NCI-H187 (cell line): ENCODE data around the gene ARHGAP29.
A peak's percentile ranks its signal among the peaks of the same experiment; 100 is the strongest.

Experiments
- DNase-seq, 2 experiments: peaks; one replicate each; lab custom pipeline; 2025; lab: John Stamatoyannopoulos, UW

ARHGAP29 gene

DNA sequence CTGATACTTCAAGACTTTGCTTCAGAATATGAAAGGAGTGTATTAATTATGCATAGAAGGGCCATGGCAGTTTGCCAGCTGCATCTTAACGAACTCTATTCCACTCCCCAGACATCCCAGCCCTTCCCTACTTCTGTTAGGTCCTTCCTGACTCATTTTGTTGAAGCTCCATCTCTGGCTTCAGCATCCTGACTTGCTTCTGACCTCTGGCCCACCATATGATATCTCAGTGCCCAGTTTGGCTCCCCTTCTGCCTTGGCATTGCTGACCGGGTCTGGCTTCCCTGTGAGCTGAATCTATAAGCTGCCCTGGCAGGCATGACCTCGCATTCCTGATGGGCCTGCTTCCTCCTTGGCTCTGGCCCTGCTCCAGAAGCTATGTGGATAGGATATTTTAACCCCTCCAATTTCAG, 27.6 kb upstream of the ARHGAP29 start:
- no peak for DNase-seq

DNA sequence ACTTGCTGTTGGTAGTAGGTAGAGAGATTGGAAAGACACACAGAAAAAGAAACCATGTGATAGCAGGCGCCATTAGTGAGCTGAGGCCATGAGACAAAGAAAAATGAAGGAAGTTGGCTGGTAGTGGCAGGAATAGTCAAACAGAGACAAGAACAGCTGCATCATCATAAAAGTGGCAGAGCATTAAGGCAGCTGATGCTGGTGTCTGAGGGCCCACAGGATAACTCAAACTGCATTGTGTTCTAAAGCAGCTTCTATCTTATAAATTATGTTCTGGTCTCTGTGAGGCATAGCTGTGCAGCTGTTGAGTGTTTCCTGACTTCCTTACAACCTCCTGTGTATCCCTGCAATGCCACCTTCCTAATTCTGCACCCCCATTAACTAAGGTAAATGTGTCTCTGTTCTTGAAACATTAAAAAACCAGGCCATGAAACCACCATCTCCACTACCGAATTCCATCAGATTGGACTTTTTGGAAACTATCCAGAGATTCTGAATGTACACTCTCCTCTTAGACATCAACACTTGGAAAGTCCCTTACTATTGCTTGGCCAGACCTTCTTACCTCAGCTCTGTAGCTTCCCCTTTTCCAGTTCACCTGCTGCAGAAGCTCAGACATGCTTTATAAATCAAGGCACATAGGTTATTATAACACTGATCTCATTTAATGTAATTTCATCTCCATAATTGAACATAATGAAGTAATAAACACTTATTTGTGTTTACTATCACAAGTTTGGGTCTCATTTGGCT, 23.4 kb upstream of the ARHGAP29 start:
- no peak for DNase-seq

DNA sequence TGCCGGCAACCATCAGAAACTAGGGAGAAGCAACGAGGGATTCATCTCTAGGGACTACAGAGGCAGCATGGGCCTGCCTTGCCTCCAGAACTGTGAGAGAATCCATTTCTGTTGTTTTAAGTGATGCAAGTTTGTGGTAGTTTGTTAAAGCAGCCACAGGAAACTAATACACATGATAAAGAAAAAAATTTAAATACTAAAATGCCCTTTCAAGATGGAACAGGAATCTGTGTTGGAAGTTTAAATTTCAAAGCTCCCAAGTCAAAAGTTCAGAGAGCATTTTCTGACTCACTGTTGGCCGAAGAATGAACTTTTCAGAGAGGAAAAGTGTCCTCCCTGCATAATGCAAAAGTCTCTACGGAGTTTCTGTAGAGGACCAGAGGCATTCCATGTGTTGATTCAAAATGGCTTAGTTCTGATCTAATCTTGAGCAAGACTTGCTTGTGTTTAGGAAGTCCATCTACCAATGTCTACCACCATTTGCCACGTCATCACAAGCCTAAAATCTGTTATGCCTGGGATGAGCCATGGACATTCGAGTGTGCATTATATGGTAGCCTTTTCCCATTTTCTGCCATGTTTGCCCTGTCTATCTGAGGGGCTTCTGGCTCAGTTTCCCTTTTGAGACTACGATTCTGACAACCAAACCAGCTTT, 22.4 kb upstream of the ARHGAP29 start:
- no peak for DNase-seq

DNA sequence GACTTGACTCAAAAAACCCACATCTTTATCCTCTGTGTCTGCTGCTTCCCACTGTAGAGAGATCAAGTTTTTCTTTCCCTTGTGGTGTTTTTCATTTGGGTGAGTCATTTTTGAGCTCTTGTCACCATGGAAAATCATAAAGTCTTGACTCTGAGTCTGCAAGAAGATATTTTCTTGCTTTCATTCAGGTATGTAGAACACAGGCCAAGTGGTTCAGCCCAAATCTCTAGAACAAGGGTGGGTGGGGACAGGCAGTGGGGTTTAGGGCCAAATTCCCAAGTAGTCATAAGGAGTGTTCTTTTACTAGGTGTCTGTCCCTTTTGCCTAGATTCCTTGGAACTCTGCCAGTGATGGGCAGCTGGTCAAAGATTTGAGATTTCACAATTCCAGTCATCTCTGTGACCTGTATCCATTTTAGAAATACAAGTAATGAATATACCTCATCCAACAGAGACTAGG, 21.5 kb upstream of the ARHGAP29 start:
- DNase-seq: no peak

DNA sequence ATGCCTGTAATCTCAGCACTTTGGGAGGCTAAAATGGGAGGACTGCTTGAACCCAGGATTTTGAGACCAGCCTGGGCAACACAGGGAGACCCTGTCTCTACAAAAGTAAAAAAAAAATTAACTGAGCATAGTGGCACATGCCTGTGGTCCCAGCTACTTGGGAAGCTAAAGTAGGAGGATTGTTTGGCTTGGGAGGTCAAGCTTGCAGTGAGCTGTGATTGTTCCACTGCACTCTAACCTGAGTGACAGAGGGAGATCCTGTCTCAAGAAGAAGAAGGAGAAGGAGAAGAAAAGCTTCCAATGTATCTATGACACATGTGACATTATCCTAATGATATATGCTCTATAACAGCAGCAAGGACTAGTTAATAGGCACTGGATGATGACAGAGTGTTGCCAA, 20.1 kb upstream of the ARHGAP29 start:
- no peak for DNase-seq

DNA sequence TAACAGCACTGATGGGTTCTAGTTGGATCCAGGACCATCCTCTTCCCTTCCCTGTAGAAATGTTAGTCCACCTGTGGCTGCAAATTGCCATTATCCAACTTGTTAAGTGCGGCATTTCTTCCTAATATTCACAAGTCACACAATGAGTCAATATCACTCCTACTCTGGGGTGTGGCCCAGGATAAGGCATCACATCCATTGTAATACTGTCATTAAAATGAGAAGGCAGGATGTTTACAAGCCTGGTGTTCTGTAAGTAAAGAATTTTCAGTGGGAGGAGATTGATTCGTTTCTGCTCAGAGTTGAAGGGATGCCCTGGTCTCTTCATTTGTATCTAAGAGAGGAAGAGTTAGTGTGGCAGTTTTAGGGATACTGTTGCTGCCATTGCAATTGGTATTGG, 18.1 kb upstream of the ARHGAP29 start:
- no peak for DNase-seq

DNA sequence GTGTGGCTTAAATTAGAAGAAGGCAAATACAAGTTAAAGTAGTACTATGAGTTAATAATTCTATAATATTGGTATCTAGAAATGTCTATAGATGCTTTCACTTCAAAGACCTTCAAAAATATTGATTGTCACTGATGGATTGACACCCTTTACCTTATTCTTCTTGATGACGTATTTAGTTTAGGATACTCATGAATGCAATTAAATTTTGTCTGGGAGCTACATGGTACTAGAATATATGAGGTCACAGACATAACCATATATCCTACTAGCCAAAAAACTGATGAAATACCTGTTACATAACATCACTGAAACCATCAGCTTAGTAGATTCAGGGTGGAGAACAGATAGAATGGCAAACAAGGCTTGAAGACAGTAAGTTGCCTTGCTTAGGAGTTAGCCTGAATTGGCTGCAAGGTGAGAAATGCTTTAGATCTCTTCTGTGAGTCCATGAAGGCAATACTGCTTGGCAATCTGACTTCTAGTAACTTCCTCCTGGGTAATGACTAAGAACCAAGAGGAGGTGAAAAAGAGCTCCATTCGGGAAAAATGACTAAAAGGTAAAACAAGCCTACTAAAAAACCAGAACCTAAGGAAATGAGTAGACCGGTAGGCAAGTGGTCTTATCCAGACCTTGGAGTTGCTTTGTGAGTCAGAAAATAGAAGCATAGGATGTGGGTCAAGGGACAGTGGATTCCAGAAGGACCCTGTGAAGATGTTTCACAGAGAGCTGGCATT, 16.9 kb upstream of the ARHGAP29 start:
- DNase-seq: no peak

DNA sequence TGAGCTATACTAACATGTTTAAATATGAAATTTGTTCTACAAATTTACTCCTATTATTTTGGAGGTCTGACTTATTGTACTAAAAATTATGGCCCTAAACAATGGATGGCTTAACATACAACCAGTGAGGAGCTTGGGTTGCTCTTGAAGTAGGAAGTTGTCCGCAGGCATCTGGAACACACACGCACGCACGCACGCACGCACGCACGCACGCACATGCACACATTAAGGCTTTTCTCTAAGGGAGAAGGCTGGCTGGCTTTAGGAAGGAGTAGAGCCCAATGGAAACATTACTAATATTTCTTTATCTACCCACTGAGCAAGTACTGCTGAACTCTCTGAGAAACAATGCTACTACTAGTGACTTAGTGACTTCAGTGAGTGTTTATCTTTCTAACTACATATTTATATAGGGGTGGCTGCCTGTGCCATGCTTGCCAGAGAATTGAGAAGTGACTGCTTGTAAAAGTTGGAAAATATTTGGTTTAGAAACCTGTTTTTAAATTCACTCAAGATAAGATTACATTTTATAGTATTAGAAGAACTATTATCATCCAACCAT, 16.2 kb upstream of the ARHGAP29 start:
- DNase-seq: no peak

DNA sequence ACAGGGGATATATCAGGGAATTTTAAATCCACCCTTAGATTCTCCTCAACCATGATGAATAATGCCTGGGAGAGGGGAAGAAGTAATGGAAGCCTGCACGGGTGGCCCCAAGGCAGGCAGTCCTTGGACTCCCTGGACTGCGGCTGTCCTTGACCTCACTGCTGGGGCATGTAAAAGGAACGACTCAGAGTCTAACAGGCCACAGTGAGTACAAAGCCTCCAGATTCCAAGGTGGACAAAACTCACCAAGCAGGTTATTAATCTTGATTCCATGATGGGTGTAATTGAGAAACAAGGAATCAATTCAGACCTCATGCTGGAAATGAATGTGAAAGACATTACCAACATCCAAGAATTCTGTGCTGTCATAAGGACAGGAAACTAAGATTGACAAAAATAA, 13.0 kb upstream of the ARHGAP29 start:
- DNase-seq: no peak

DNA sequence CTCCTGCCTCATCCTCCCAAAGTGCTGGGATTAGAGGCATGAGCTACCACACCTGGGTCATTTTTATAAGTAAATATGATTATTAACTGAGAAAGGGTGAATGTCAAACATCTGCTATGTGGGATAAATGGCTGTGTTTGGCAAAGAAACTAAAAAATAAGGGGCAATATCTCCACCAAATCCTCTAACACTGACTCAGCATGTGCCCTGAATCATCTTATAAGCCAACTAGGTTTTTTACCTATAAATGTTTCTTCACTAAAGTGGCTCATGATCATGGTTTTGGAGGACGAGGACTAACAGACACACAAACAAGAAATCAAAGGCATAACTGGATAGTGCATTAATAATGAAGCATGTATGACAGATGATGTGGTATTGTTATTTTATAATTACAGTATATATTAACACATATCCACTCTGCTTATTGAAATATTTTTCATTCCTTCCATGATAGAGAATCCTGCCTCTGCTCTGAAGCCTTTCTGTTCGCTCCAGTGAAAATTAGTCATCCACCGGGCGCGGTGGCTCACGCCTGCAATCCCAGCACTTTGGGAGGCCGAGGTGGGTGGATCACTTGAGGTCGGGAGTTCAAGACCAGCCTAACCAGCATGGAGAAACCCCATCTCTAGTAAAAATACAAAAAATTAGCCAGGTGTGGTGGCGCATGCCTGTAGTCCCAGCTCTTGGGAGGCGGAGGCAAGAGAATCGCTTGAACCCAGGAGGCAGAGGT, 11.7 kb upstream of the ARHGAP29 start:
- DNase-seq: no peak

DNA sequence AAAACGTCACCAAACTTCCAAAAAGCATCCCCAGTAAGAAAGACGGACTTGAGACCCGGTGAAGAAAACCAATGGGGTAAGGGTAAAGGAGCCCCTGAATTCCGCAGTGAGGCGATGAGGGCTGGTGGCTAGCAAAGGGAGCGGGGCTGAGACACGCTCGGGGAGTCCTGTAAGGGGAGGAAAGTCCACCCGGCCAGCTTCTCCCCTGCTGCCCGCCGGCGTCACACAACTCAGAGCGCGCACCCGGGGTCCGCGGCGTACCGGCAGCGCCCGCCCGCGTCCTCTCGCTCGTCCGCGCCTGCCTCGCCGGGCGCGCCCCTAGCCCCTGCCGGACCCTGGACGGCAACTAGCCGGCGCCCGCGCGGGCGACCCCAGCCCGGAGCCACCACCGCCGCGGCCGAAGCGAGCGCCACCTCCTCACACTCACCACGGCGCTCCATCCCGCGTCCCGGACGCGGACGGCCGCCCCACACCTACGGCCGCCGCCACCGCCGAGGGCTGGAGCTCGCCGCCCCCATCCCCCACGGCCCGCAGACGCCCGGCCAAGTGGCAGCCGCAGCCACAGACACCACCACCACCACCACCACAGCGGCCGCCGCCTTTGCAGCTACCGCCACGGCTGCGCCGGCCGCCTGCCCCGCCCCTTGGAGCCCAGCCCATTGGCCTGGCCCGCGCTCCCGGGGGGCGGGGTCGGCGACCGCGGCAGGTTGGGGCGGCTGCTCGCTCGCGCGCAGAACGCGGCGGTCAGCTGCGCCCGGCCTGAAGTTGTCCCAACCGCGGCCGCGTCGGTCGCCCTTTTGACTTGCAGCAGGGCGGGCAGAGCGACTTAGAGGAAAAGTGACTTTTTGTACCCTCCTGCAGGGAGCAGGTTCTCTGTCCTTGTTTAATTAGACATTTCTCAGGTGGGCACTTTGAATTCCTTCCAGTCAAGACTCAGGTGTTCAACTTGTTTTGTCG, 10.0 kb upstream of the ARHGAP29 start:
- DNase-seq: peak in 1 of 2 experiments; percentile 20

DNA sequence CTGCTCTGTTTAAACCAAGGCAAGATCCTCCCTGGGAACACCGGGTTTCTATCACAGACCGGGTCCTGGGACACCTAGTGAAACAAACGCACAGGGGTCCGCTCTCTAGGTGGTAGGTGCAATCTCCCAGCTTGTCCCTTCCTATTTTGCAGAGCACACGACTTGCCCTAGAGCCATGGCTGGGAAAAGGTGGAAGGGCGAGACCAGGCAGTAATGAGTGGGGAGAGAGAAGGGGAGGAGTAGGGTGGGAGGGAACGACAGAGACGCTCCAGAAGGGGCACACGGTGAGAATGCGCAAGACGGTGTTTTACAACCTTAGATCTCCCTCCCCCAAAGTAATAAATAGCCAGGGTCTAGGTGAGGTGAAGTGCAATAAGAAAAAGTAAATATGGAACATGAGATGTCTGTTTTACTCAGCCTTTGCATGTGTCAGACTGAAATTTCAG, 9.3 kb upstream of the ARHGAP29 start:
- no peak for DNase-seq

DNA sequence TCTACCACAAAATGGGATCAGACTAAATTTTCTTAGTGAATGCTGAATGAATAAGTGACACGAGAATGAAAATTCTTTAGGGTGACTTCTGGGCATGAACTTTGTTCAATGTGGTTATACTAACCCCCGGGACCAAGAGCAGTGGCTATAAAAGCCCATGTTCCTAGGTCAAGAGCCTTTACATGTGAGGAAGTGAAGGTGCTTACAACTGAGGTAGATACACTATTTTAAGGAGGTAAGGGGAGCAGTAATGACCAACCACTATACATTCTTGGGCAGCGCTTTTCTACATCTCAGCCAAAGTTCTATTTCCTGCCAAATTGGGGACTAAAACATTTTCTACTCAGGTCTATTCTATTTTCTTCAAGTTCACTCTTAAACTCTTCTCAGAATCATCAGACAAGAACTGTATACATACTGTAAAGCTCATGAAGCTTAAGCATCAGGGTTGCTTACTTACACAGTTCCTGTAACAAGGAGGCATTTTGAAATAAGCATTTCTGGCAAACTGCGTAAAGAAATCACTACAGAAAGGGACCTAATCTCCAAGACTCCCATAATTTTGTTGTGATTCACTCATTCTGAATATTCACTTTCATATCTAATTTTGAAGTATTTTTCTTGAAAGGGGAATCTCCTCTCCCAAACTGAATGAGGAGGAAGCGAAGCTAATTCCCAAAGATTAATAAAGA, 8.5 kb upstream of the ARHGAP29 start:
- no peak for DNase-seq

DNA sequence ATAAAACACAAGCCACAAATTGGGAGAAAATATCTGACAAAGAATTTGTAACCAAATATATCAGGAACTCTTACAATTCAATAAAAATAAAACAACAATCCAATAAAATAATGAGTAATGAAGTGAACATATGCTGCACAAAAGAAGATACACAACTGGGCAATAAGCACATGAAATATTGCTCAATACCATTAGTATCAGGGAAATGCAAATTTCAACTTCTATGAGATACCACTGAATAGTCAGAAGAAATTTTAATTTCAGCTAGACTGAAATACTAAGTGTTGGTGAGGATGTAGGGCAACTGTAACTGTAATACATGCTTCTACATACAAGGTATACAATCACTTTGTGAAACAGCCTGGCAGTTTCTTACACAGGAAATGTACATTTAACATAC, 7.4 kb upstream of the ARHGAP29 start:
- no peak for DNase-seq

DNA sequence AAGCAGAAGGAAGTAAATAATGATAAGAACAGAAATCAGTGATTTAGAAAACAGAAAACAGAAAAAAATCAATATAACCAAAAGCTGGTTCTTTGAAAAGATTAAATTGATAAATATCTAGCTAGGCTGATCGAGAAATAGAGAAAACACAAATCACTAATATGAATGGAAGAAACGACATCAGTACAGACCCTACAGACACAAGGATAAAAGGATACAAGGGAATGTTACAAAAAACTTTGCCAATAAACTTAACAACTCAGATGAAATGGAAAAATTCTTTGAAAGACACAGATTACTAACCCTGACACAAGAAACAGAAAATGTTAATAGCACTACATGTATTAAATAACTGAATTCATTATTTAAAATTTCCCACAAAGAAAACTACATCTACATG, 6.3 kb upstream of the ARHGAP29 start:
- DNase-seq: no peak

DNA sequence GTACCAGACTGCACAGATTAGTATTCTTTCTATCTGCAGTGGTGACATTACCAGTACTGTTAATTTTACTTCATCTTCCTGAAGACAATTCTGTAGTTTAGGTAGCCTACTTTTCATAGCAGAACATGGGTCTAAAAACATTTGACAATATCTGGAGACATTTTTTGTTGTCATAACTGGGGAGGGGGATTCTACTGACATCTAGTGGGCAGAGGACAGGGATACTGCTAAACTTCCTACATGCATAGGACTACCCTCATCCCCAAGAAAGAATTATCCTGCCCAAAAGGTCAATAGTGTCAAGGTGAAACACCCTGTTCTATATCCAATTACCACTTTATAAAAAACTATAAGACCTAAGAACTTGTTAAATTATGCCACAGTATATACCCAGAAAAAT, 3.4 kb upstream of the ARHGAP29 start:
- DNase-seq: no peak

DNA sequence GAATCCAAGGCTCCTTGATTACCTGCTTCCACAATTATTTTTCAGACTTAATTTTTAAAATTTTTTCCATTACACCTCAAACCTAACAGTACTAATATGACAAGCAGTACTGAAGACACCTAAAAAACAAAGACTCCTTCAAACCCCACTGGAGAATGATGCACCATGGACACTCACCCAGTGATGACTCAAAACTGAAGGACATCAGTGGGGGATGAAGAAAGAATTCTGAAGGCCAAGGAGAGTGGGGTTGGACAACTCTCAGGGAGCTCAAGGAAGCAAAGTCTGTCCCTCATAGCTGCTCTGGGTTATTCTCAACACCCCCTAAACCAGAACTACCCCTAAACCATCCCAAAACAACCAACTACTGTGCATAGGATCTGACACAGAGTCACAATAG, 2.4 kb upstream of the ARHGAP29 start:
- DNase-seq: no peak

DNA sequence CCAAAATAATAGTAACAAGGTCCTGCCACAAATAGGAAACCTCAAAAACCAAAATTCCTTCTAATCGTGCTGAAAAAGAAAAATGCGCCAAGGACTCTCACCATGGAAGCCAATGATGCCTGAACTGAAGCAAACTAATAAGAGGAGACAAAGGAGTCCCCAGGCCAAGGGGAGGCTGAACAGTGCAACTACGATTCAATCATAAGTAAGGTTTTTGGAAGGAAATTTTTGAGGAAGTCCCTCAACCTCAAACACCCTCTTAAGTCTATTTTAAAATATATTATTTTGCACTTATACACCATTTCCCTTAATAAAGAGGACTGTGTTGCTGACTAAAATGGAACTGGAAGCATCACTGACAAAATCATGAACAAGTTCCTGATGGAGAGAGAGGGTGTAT, 1.7 kb upstream of the ARHGAP29 start:
- no peak for DNase-seq

DNA sequence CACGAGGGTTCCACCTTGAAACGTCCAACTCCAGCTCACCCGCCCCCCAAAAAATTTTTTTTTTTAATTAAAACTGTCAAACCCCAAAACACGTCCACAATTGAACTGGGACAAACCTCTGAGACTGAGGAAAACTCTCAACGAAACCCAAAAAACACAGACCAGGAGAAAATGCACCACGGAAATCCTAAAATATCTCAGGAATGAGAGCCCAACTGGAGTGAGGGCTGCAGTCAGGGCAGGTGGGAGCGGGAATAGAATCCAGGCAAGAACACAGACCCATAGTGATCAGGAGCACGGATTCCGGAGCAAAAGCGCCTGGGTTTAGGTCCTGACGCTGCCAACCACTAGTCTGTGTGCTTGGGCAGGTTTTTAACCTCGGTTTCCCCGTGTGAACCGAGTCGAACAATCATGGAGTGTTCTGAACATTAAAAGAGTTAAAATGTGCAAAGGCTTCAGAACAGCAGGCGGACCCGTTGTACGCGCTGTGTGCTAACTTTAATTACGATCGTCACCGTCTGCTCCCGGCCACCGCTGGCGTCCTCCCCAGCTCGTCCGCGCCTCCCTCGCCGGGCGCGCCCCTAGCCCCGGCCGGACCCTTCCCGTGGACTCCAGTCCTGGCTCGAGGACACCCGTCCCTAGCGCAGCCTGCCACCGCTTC, 624 bp downstream of the ARHGAP29 start:
- DNase-seq: peak in 1 of 2 experiments; percentile 18
